OCI-LY3 (cell line): ENCODE measurements around the gene CFAP45.

Source experiments
- CTCF ChIP-seq: fragments of 200-600, 300-600 bp; sonication (generic); IDR thresholded peaks from 2 replicates; pipeline ENCODE4 v1.5.1; 2014; ENCODE audit warnings: antibody characterized with exemption, low read length, low read depth
- EZH2phosphoT487 ChIP-seq: fragments of 200-600 bp; shearing (Covaris generic); IDR thresholded peaks from 2 replicates; pipeline ENCODE4 v1.6.1; 2018; ENCODE audit warnings: antibody characterized with exemption, mixed run types, low read depth

- TF ChIP-seq CTCF (no peak), EZH2phosphoT487 (no peak)
Measured at GRCh38 chr1:159884296-159884695, 15.7 kb downstream of the CFAP45 start.
